H9 (cell line): Measurements from ENCODE around the gene KRCC1. TPM values are rescaled to one million over a fixed set of nuclear protein-coding genes. Genes with fewer than 3 reads are reported as not detected.
A peak's percentile ranks its signal among the peaks of the same experiment; 100 is the strongest.
"Not testable (repeated sequence)": the region's sequence is repeated elsewhere in the genome, so short reads cannot be mapped to it uniquely, and the experiment has no call there.

Experiments used
- DNase-seq: peaks from one replicate; pipeline ENCODE4 v3.0.0-alpha.2; 2017
- H2AFZ ChIP-seq: one replicate; pipeline ENCODE4 v1.6.1; 2013; ENCODE audit warnings: mild to moderate bottlenecking, low read length, control low read depth, moderate library complexity
- H2AK5ac ChIP-seq: 2 replicates; pipeline ENCODE4 v1.6.1; 2013; ENCODE audit warnings: low read length, control low read depth, mixed read lengths; ENCODE audit not compliant: insufficient read length
- H2BK120ac ChIP-seq: one replicate; pipeline ENCODE4 v1.6.1; 2013; ENCODE audit warnings: low read depth, mild to moderate bottlenecking, low read length, control low read depth, inconsistent platforms; ENCODE audit not compliant: poor library complexity, severe bottlenecking
- H2BK12ac ChIP-seq: 2 replicates; pipeline ENCODE4 v1.6.1; 2013; ENCODE audit warnings: low read length, control low read depth, mixed read lengths, low read depth; ENCODE audit not compliant: insufficient read length
- H2BK15ac ChIP-seq: 2 replicates; pipeline ENCODE4 v1.6.1; 2013; ENCODE audit warnings: low read depth, low read length, control low read depth
- H2BK20ac ChIP-seq: one replicate; pipeline ENCODE4 v1.6.1; 2013; ENCODE audit warnings: low read depth, mild to moderate bottlenecking, low read length, control low read depth, inconsistent platforms; ENCODE audit not compliant: poor library complexity, severe bottlenecking
- H2BK5ac ChIP-seq: 2 replicates; pipeline ENCODE4 v1.6.1; 2013; ENCODE audit warnings: low read length, control low read depth, mixed read lengths; ENCODE audit not compliant: insufficient read length
- H3K14ac ChIP-seq: 2 replicates; pipeline ENCODE4 v1.6.1; 2013; ENCODE audit warnings: low read length, control low read depth; ENCODE audit not compliant: insufficient read depth
- H3K18ac ChIP-seq: 2 replicates; pipeline ENCODE4 v1.6.1; 2013; ENCODE audit warnings: low read depth, mild to moderate bottlenecking, mixed read lengths, low read length, control low read depth; ENCODE audit not compliant: insufficient read length
- H3K23ac ChIP-seq: 2 replicates; pipeline ENCODE4 v1.6.1; 2013; ENCODE audit warnings: low read length, control low read depth, mixed read lengths, low read depth; ENCODE audit not compliant: insufficient read length
- H3K23me2 ChIP-seq: 2 replicates; pipeline ENCODE4 v1.6.1; 2013; ENCODE audit warnings: low read depth, mild to moderate bottlenecking, mixed read lengths, low read length, control low read depth; ENCODE audit not compliant: insufficient read length, poor library complexity, severe bottlenecking
- H3K27ac ChIP-seq: 2 replicates; pipeline ENCODE4 v1.5.1; 2013; ENCODE audit warnings: low read length, control low read depth, mixed read lengths, low read depth; ENCODE audit not compliant: insufficient read length
- H3K27me3 ChIP-seq: 2 replicates; pipeline ENCODE4 v1.6.1; 2013; ENCODE audit warnings: low read length, control low read depth, inconsistent platforms; ENCODE audit not compliant: insufficient read depth
- H3K4ac ChIP-seq: 2 replicates; pipeline ENCODE4 v1.6.1; 2013; ENCODE audit warnings: low read depth, mild to moderate bottlenecking, control low read depth, inconsistent platforms, low read length, moderate library complexity
- H3K4me1 ChIP-seq: 2 replicates; pipeline ENCODE4 v1.6.1; 2013; ENCODE audit warnings: low read length, control low read depth, inconsistent platforms; ENCODE audit not compliant: insufficient read depth
- H3K4me2 ChIP-seq: 2 replicates; pipeline ENCODE4 v1.6.1; 2013; ENCODE audit warnings: low read length, control low read depth, mixed read lengths; ENCODE audit not compliant: insufficient read length, insufficient read depth
- H3K56ac ChIP-seq: 2 replicates; pipeline ENCODE4 v1.6.1; 2013; ENCODE audit warnings: low read depth, mild to moderate bottlenecking, mixed read lengths, low read length, control low read depth; ENCODE audit not compliant: insufficient read length
- H3K79me1 ChIP-seq: 2 replicates; pipeline ENCODE4 v1.6.1; 2013; ENCODE audit warnings: low read depth, mild to moderate bottlenecking, moderate library complexity, low read length, control low read depth, inconsistent platforms; ENCODE audit not compliant: insufficient read depth, poor library complexity, severe bottlenecking
- H3K79me2 ChIP-seq: 2 replicates; pipeline ENCODE4 v1.6.1; 2013; ENCODE audit warnings: low read length, control low read depth, inconsistent platforms; ENCODE audit not compliant: insufficient read depth
- H3K9ac ChIP-seq: 2 replicates; pipeline ENCODE4 v1.6.1; 2013; ENCODE audit warnings: low read length, control low read depth, mixed read lengths; ENCODE audit not compliant: insufficient read length; ENCODE audit errors: extremely low read depth
- H3K9me3 ChIP-seq: one replicate; pipeline ENCODE4 v1.6.1; 2013; ENCODE audit warnings: low read depth, low read length, inconsistent platforms; ENCODE audit not compliant: control insufficient read depth
- H3T11ph ChIP-seq: one replicate; pipeline ENCODE4 v1.6.1; 2013; ENCODE audit warnings: mild to moderate bottlenecking, low read length, control low read depth, inconsistent platforms
- H4K20me1 ChIP-seq: one replicate; pipeline ENCODE4 v1.6.1; 2013; ENCODE audit not compliant: control insufficient read depth, insufficient read length, insufficient read depth
- H4K5ac ChIP-seq: 2 replicates; pipeline ENCODE4 v1.6.1; 2013; ENCODE audit warnings: low read depth, mild to moderate bottlenecking, mixed read lengths, low read length, control low read depth; ENCODE audit not compliant: insufficient read length
- H4K8ac ChIP-seq: replicated peaks from 2 replicates; pipeline ENCODE4 v1.6.1; 2013; ENCODE audit warnings: low read length, control low read depth, mixed read lengths, low read depth; ENCODE audit not compliant: insufficient read length
- H4K91ac ChIP-seq: 2 replicates; pipeline ENCODE4 v1.6.1; 2013; ENCODE audit warnings: low read depth, mild to moderate bottlenecking, moderate library complexity, mixed read lengths, low read length, control low read depth; ENCODE audit not compliant: insufficient read length
- H3K27ac Mint-ChIP-seq, 3 experiments: 2 replicates in 2 of 3; 3 replicates in 1 of 3; pipeline ENCODE4 v1.8.0; 2020 to 2021; ENCODE audit warnings: mixed read lengths in 3 of 3, mild to moderate bottlenecking in 1 of 3, moderate library complexity in 1 of 3
- H3K27me3 Mint-ChIP-seq: 2 replicates; pipeline ENCODE4 v1.8.0; 2021; ENCODE audit warnings: low read depth, mild to moderate bottlenecking, moderate library complexity, mixed read lengths
- H3K36me3 Mint-ChIP-seq, 3 experiments: 2 replicates in 2 of 3; 3 replicates in 1 of 3; pipeline ENCODE4 v1.8.0; 2020 to 2021; ENCODE audit warnings: low read depth in 3 of 3, mixed read lengths in 3 of 3; ENCODE audit not compliant: insufficient read depth in 1 of 3
- H3K4me1 Mint-ChIP-seq, 2 experiments: 2 replicates each; pipeline ENCODE4 v1.8.0; 2020; ENCODE audit warnings: mixed read lengths in 2 of 2
- H3K4me3 Mint-ChIP-seq, 2 experiments: 2 replicates in 1 of 2; 3 replicates in 1 of 2; pipeline ENCODE4 v1.8.0; 2020 to 2021; ENCODE audit warnings: mild to moderate bottlenecking in 2 of 2, mixed read lengths in 2 of 2, moderate library complexity in 1 of 2
- H3K9me3 Mint-ChIP-seq, 2 experiments: 2 replicates in 1 of 2; 3 replicates in 1 of 2; pipeline ENCODE4 v1.8.0; 2020; ENCODE audit warnings: mild to moderate bottlenecking in 2 of 2, mixed read lengths in 2 of 2, moderate library complexity in 1 of 2
- CTCF ChIP-seq: fragments of 200-600 bp; sonication (generic); conservative IDR thresholded peaks from 3 replicates; pipeline ENCODE4 v1.8.0; 2021; ENCODE audit warnings: antibody characterized with exemption, mild to moderate bottlenecking
- WGBS: extraction: QIAGEN DNeasy Blood & Tissue Kit; methylation state at CpG from one replicate; pipeline ENCODE4 v1.1.7; 2013; ENCODE audit warnings: missing lambda C conversion rate, low lambda C conversion rate, mixed read lengths; ENCODE audit not compliant: insufficient read length; ENCODE audit errors: extremely low coverage; 5-methylcytosine and 5-hydroxymethylcytosine counted together
- total RNA-seq: library from RNA; stranded (reverse); gene quantifications from 2 replicates; pipeline ENCODE4 v1.2.1, GENCODE V29; 2021

The KRCC1 gene
- total RNA-seq, 1 experiment from 2014 or later = 8.2 TPM

- Histone ChIP-seq H3K27me3 (no peaks in the 10 kb centered on the region), H2BK5ac (no peak overlapping the region), H3T11ph (no peak overlapping the region), H3K4ac (no peak overlapping the region), H4K5ac (no peak overlapping the region), H3K9me3 (no peaks in the 10 kb centered on the region), H3K14ac (no peak overlapping the region), H3K27ac (no peak overlapping the region), H3K4me2 (no peak overlapping the region), H3K23ac (no peak overlapping the region), H2BK12ac (no peak overlapping the region), H3K56ac (no peak overlapping the region), H2BK15ac (no peak overlapping the region), H3K79me1 (no peaks in the 10 kb centered on the region), H4K91ac (no peak overlapping the region), H4K8ac (no peak overlapping the region), H3K79me2 (no peaks in the 10 kb centered on the region), H2AK5ac (no peak overlapping the region), H2BK20ac (no peak overlapping the region), H3K18ac (no peak overlapping the region), H2BK120ac (no peak overlapping the region), H2AFZ (no peak overlapping the region), H3K23me2 (no peaks in the 10 kb centered on the region), H3K4me1 (peaks cover 9% of the 10 kb centered on the region; the same call in 1 of the 2 replicates), H4K20me1 (no peaks in the 10 kb centered on the region), H3K9ac (no peak overlapping the region)
- no peak for DNase-seq
- no peaks in the 10 kb centered on the region; a peak in 1 of 7 replicates for H3K36me3 Mint-ChIP-seq
- WGBS = no CpG with 5 or more reads among the region's 6 CpGs
- peak overlapping the region; percentile 37 to 85 (median 83); a peak in 5 of 7 replicates for H3K27ac Mint-ChIP-seq
- no peaks in the 10 kb centered on the region for H3K27me3 Mint-ChIP-seq
- TF ChIP-seq CTCF = no peak
- no peaks in the 10 kb centered on the region; a peak in 1 of 5 replicates for H3K9me3 Mint-ChIP-seq
- H3K4me3 Mint-ChIP-seq = no peak overlapping the region
- peaks cover 42 to 45% of the 10 kb centered on the region in 2 experiments for H3K4me1 Mint-ChIP-seq
These were observed 36.7 kb downstream of the KRCC1 start for GRCh38 chr2:88018909-88019308.

- not testable (repeated sequence) for H3K27ac Mint-ChIP-seq, H3K18ac ChIP-seq, H3K79me1 ChIP-seq, H3K4me2 ChIP-seq, H3K23me2 ChIP-seq, H2BK5ac ChIP-seq, H3K9me3 Mint-ChIP-seq, H3T11ph ChIP-seq, H3K14ac ChIP-seq, H4K8ac ChIP-seq, H3K9ac ChIP-seq, H3K4ac ChIP-seq, DNase-seq, H2BK20ac ChIP-seq, H4K20me1 ChIP-seq, H2AK5ac ChIP-seq, H3K36me3 Mint-ChIP-seq, H3K27me3 Mint-ChIP-seq, H3K4me1 ChIP-seq, H2BK120ac ChIP-seq, H4K5ac ChIP-seq, H3K27ac ChIP-seq, H3K56ac ChIP-seq, H2BK15ac ChIP-seq, H2BK12ac ChIP-seq, H3K23ac ChIP-seq, H4K91ac ChIP-seq, H2AFZ ChIP-seq, H3K27me3 ChIP-seq, H3K9me3 ChIP-seq, H3K79me2 ChIP-seq
- WGBS = no CpG with 5 or more reads among the region's 11 CpGs
- Mint-ChIP-seq H3K4me3 (peak overlapping the region in 1 of 2 experiments; percentile 96; a peak in 1 of 5 replicates), H3K4me1 (peaks cover 39 to 42% of the 10 kb centered on the region in 2 experiments)
These were observed 37.3 kb downstream of the KRCC1 start for GRCh38 chr2:88018077-88018805.
